ENCODE data around the gene RPS21. TPM values are rescaled to one million over a fixed set of nuclear protein-coding genes. Genes with fewer than 3 reads are reported as not detected.

The RPS21 gene
- total RNA-seq, 1 experiment from 2014 or later, result 4,496 TPM

DNA sequence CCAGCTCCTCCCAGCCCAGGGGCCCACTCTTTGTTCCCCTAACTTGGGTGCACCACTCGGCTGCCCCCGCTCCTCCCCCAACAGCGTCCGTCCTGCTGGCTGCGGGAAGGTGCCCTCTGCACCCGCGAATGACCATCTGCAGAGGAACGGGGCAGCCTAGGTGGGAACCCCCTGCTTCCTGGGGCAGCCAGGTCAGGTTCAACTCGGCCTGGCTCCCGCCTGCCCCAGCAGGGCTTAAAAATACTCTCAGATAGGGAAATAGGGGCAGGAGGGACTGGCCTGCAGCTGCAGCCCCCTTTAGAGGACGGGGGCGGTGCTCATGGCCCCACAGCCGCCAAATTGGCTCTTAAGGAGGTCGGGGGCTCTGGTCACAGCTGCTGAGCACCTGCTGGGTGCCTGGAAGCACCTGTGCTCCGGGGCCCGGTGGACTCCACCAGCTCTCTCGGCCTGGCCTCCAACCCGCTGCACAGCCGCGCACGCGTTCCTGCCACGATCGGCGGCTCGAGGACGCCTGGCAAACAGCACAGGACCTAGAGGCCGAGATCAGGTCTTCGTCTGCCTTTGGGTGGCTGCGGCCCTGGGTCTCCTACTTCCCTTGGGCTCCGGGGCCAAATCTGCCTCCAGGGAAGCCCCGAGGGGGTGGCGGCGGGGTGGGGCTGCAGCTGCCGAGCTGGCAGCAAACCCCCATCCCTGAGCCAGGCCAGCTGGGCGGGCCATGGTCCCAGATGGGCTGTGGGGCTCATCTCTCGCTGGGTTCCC is 19.1 kb upstream of the RPS21 start:
- CTCF ChIA-PET, result interaction anchor here (0.6 to 10.9 kb wide), 10 partner anchors 9 to 255 kb away, joined by 3 to 188 read pairs (median 7); partner anchors contain the start of genes ADRM1 and RPS21
- H3K4me1 Mint-ChIP-seq (ENCODE audit: low read depth, unreplicated experiment), result peaks cover 43% of the 10 kb centered on the region
- H3K4me1 ChIP-seq, result peaks cover 69% of the 10 kb centered on the region
- no peaks in the 10 kb centered on the region for H3K27me3 Mint-ChIP-seq (ENCODE audit: insufficient read depth, unreplicated experiment)
- peak in 1 of 2 experiments; percentile 67 for DNase-seq
- no peaks in the 10 kb centered on the region for H3K9me3 Mint-ChIP-seq (ENCODE audit: unreplicated experiment)
- no peak for TF ChIP-seq CTCF (IDR thresholded peaks at IDR 0.05; ENCODE audit: insufficient read depth in 1 of 2, low read depth in 1 of 2, low read length in 1 of 2, severe bottlenecking in 1 of 2, unreplicated experiment in 1 of 2)
- peaks cover 56% of the 10 kb centered on the region for H3K36me3 Mint-ChIP-seq (ENCODE audit: insufficient read depth, unreplicated experiment)
- intact Hi-C loops (cut with micrococcal nuclease; ENCODE audit: unreplicated experiment), result loop anchor here (1.0 to 5.0 kb wide), 3 partner anchors 8 to 131 kb away; partner anchors contain the start of genes CABLES2 and OSBPL2
- BruUV-seq (replicated peaks), result no TSS peak
- peaks cover 9% of the 10 kb centered on the region for H3K36me3 ChIP-seq (ENCODE audit: control insufficient read depth, insufficient read depth, low read length)
- peak overlapping the region; percentile 70 for H3K4me3 Mint-ChIP-seq (ENCODE audit: unreplicated experiment)
- H3K4me3 ChIP-seq (ENCODE audit: low read depth, low read length), result peak overlapping the region; percentile 94
- H3K27me3 ChIP-seq (replicated peaks; ENCODE audit: control insufficient read depth, insufficient read depth, low read length), result no peaks in the 10 kb centered on the region
- peak overlapping the region; percentile 90 for H3K27ac Mint-ChIP-seq (ENCODE audit: unreplicated experiment)
- POLR2A ChIA-PET, result interaction anchor here (0.6 to 4.7 kb wide), 10 partner anchors 11 to 256 kb away, joined by 3 to 43 read pairs (median 4); partner anchors contain the start of genes OSBPL2 and RPS21
- no peaks in the 10 kb centered on the region for H3K9me3 ChIP-seq

DNA sequence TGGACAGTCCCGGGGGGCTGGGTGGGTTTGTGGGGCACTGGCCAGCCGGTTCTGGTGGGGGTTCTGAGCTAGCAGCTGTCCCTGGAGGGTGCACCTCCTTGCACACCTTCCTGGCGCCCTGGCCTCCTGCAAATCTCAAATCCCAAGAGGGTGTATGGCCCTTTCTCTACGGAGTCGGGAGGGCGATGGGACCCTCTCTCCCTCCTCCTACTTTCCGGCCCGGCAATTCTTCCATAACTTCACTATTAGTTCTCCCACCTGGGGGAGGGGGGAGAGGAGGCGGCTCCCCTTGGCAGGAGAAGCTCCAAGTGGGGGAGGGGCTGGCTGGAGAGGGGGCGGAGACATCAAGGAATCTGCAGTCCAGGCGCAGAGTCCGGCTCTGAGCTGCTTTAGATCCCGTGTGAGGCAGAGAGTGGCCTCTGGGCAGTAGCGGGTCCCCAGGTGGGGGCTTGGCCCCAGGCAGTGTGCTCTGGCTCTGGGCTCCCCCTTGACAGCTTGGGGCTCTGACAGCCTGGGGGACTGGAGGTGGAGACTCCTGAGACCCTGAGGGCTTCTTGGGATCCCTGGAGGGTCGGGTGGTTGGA is 18.4 kb upstream of the RPS21 start:
- Histone ChIP-seq H3K4me1 (peaks cover 62% of the 10 kb centered on the region), H3K36me3 (ENCODE audit: control insufficient read depth, insufficient read depth, low read length) (peaks cover 9% of the 10 kb centered on the region), H3K4me3 (ENCODE audit: low read depth, low read length) (peak overlapping the region; percentile 94), H3K27me3 (replicated peaks; ENCODE audit: control insufficient read depth, insufficient read depth, low read length) (no peaks in the 10 kb centered on the region), H3K9me3 (no peaks in the 10 kb centered on the region)
- TF ChIP-seq CTCF (IDR thresholded peaks at IDR 0.05; ENCODE audit: insufficient read depth in 1 of 2, low read depth in 1 of 2, low read length in 1 of 2, severe bottlenecking in 1 of 2, unreplicated experiment in 1 of 2), result no peak
- Mint-ChIP-seq H3K27me3 (ENCODE audit: insufficient read depth, unreplicated experiment) (no peaks in the 10 kb centered on the region), H3K4me3 (ENCODE audit: unreplicated experiment) (peak overlapping the region; percentile 70), H3K9me3 (ENCODE audit: unreplicated experiment) (no peaks in the 10 kb centered on the region), H3K27ac (ENCODE audit: unreplicated experiment) (peak overlapping the region; percentile 90), H3K4me1 (ENCODE audit: low read depth, unreplicated experiment) (peaks cover 43% of the 10 kb centered on the region), H3K36me3 (ENCODE audit: insufficient read depth, unreplicated experiment) (peaks cover 49% of the 10 kb centered on the region)
- POLR2A ChIA-PET, result interaction anchor here (0.6 to 4.7 kb wide), 7 partner anchors 14 to 585 kb away, joined by 3 to 43 read pairs (median 3); partner anchors contain the start of genes OSBPL2 and RPS21
- BruUV-seq (replicated peaks), result no TSS peak
- intact Hi-C loops (cut with micrococcal nuclease; ENCODE audit: unreplicated experiment), result loop anchor here (1.0 to 5.0 kb wide), 3 partner anchors 8 to 131 kb away; partner anchors contain the start of genes CABLES2 and OSBPL2
- CTCF ChIA-PET, result interaction anchor here (0.5 to 10.9 kb wide), 13 partner anchors 8 to 256 kb away, joined by 3 to 188 read pairs (median 3); partner anchors contain the start of genes ADRM1 and RPS21
- DNase-seq, result peak; percentile 93 to 97

All from Caco-2 (cell line).